Measurements from ENCODE around the gene PDS5B.

DNA sequence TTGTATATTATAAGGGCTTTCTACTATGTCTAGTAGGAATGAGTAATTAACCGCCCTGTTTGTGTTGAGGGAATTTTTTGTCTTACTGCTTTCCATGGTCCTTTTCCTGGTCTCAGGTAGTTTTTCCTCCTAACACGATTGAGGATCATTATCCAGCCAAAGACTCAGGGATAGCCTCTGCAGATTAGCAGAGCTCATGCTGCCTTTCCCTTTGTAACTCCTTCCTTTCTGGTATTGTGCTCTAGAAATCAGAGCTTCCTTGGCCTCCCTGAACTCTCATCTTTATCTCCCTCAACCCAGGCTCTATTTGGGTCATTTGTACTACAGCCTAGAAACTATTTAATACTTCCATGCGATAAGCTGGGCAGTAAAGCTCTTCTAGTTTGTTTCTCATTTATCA is 142.1 kb downstream of the PDS5B start:
- TF ChIP-seq, protein P1, sequence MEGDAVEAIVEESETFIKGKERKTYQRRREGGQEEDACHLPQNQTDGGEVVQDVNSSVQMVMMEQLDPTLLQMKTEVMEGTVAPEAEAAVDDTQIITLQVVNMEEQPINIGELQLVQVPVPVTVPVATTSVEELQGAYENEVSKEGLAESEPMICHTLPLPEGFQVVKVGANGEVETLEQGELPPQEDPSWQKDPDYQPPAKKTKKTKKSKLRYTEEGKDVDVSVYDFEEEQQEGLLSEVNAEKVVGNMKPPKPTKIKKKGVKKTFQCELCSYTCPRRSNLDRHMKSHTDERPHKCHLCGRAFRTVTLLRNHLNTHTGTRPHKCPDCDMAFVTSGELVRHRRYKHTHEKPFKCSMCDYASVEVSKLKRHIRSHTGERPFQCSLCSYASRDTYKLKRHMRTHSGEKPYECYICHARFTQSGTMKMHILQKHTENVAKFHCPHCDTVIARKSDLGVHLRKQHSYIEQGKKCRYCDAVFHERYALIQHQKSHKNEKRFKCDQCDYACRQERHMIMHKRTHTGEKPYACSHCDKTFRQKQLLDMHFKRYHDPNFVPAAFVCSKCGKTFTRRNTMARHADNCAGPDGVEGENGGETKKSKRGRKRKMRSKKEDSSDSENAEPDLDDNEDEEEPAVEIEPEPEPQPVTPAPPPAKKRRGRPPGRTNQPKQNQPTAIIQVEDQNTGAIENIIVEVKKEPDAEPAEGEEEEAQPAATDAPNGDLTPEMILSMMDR (IDR thresholded peaks at IDR 0.05 in 2 of 3, conservative IDR thresholded peaks at IDR 0.05 in 1 of 3; ENCODE audit: control insufficient read depth in 2 of 3, extremely low read depth in 1 of 3, insufficient read depth in 1 of 3, low read depth in 3 of 3, low read length in 3 of 3): no peak
- no peak for TF ChIP-seq JUND (IDR thresholded peaks at IDR 0.05; ENCODE audit: low read depth, low read length)
- TF ChIP-seq FOS (IDR thresholded peaks at IDR 0.05; ENCODE audit: borderline replicate concordance, extremely low read depth, insufficient read length): no peak
- TF ChIP-seq ESRRA (IDR thresholded peaks at IDR 0.05; ENCODE audit: low read length): no peak
- TF ChIP-seq, protein P2, sequence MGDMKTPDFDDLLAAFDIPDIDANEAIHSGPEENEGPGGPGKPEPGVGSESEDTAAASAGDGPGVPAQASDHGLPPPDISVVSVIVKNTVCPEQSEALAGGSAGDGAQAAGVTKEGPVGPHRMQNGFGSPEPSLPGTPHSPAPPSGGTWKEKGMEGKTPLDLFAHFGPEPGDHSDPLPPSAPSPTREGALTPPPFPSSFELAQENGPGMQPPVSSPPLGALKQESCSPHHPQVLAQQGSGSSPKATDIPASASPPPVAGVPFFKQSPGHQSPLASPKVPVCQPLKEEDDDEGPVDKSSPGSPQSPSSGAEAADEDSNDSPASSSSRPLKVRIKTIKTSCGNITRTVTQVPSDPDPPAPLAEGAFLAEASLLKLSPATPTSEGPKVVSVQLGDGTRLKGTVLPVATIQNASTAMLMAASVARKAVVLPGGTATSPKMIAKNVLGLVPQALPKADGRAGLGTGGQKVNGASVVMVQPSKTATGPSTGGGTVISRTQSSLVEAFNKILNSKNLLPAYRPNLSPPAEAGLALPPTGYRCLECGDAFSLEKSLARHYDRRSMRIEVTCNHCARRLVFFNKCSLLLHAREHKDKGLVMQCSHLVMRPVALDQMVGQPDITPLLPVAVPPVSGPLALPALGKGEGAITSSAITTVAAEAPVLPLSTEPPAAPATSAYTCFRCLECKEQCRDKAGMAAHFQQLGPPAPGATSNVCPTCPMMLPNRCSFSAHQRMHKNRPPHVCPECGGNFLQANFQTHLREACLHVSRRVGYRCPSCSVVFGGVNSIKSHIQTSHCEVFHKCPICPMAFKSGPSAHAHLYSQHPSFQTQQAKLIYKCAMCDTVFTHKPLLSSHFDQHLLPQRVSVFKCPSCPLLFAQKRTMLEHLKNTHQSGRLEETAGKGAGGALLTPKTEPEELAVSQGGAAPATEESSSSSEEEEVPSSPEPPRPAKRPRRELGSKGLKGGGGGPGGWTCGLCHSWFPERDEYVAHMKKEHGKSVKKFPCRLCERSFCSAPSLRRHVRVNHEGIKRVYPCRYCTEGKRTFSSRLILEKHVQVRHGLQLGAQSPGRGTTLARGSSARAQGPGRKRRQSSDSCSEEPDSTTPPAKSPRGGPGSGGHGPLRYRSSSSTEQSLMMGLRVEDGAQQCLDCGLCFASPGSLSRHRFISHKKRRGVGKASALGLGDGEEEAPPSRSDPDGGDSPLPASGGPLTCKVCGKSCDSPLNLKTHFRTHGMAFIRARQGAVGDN (IDR thresholded peaks at IDR 0.05): no peak
- TF ChIP-seq CBFB (IDR thresholded peaks at IDR 0.05; ENCODE audit: low read depth): no peak
- TF ChIP-seq YY1 (IDR thresholded peaks at IDR 0.05; ENCODE audit: low read depth, low read length): no peak
- TF ChIP-seq, protein P3, sequence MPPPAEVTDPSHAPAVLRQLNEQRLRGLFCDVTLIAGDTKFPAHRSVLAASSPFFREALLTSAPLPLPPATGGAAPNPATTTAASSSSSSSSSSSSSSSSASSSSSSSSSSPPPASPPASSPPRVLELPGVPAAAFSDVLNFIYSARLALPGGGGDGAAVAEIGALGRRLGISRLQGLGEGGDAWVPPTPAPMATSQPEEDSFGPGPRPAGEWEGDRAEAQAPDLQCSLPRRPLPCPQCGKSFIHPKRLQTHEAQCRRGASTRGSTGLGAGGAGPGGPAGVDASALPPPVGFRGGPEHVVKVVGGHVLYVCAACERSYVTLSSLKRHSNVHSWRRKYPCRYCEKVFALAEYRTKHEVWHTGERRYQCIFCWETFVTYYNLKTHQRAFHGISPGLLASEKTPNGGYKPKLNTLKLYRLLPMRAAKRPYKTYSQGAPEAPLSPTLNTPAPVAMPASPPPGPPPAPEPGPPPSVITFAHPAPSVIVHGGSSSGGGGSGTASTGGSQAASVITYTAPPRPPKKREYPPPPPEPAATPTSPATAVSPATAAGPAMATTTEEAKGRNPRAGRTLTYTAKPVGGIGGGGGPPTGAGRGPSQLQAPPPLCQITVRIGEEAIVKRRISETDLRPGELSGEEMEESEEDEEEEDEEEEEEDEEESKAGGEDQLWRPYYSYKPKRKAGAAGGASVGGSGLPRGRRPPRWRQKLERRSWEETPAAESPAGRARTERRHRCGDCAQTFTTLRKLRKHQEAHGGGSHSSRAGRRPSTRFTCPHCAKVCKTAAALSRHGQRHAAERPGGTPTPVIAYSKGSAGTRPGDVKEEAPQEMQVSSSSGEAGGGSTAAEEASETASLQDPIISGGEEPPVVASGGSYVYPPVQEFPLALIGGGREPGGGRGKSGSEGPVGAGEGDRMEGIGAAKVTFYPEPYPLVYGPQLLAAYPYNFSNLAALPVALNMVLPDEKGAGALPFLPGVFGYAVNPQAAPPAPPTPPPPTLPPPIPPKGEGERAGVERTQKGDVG (CRISPR knock-in tag; IDR thresholded peaks at IDR 0.05): no peak

Measured in GM12878 (cell line).